ENCODE data around the gene SNX25. TPM values are rescaled to one million over a fixed set of nuclear protein-coding genes. Genes with fewer than 3 reads are reported as not detected.

SNX25 gene
- total and polyA plus RNA-seq, 2 experiments from 2014 or later, result 6.9 to 25.0 TPM

DNA sequence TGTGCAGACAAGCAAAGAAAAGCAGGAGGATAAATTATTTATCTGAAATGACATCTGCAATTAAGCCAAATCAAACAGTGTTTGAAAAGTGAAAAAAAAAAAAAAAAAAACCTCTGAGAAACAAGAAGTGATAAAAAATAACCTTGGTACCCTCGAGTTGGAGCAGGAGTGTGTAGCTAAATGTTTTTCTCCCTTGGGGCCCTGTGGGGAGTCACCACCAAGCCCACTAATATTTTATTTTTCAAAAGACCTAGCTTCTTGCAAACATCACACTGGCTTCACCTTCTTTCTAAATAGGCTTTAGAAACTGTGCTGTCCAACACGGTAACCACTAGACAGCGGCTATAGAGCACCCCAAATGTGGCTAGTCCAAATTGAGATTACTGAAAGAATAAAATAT is 47.7 kb downstream of the SNX25 start (continued):
- no peak for TF ChIP-seq EZH2phosphoT487 (IDR thresholded peaks at IDR 0.05; ENCODE audit: unreplicated experiment)
- no peak for TF ChIP-seq POLR2AphosphoS5 (IDR thresholded peaks at IDR 0.05; ENCODE audit: low read depth)
- no peak for TF ChIP-seq EZH2 (IDR thresholded peaks at IDR 0.05; ENCODE audit: low read depth, unreplicated experiment)
- no peak for TF ChIP-seq NANOG (IDR thresholded peaks at IDR 0.05; ENCODE audit: borderline replicate concordance)
- TF ChIP-seq, protein P1, sequence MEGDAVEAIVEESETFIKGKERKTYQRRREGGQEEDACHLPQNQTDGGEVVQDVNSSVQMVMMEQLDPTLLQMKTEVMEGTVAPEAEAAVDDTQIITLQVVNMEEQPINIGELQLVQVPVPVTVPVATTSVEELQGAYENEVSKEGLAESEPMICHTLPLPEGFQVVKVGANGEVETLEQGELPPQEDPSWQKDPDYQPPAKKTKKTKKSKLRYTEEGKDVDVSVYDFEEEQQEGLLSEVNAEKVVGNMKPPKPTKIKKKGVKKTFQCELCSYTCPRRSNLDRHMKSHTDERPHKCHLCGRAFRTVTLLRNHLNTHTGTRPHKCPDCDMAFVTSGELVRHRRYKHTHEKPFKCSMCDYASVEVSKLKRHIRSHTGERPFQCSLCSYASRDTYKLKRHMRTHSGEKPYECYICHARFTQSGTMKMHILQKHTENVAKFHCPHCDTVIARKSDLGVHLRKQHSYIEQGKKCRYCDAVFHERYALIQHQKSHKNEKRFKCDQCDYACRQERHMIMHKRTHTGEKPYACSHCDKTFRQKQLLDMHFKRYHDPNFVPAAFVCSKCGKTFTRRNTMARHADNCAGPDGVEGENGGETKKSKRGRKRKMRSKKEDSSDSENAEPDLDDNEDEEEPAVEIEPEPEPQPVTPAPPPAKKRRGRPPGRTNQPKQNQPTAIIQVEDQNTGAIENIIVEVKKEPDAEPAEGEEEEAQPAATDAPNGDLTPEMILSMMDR (conservative IDR thresholded peaks at IDR 0.05; ENCODE audit: low read depth in 2 of 2), result no peak
- TF ChIP-seq ZNF331 (CRISPR knock-in tag; IDR thresholded peaks at IDR 0.05; ENCODE audit: low read depth), result no peak
- TF ChIP-seq JUNB (IDR thresholded peaks at IDR 0.05; ENCODE audit: unreplicated experiment), result no peak

DNA sequence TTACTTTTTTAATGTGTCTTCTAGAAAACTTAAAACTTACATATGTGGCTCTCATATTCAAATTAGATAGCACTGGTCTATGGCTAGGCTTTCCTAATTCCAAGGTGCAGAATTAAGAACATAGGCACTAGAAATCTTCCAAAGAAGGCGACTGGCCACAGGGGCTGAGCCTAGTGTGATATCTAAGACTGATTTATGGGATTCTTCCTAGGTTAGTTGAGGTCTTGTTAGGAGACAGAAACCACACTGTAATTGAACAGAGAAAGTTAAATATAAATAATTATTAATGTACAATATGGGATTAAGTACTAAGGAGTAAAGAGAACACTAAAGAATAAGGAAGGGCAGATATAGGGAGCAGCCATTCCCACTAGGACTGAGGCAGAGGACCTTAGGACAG is 48.3 kb downstream of the SNX25 start:
- ATAC-seq, result no peak
- no peak for TF ChIP-seq CREB1 (CRISPR knock-in tag; IDR thresholded peaks at IDR 0.05; ENCODE audit: low read depth)
- TF ChIP-seq JUNB (IDR thresholded peaks at IDR 0.05; ENCODE audit: unreplicated experiment), result no peak
- no peak for TF ChIP-seq ZNF331 (CRISPR knock-in tag; IDR thresholded peaks at IDR 0.05; ENCODE audit: low read depth)
- no peak for TF ChIP-seq ZNF114 (CRISPR knock-in tag; IDR thresholded peaks at IDR 0.05)
- no peak for TF ChIP-seq EZH2 (IDR thresholded peaks at IDR 0.05; ENCODE audit: low read depth, unreplicated experiment)
- TF ChIP-seq, protein P2, sequence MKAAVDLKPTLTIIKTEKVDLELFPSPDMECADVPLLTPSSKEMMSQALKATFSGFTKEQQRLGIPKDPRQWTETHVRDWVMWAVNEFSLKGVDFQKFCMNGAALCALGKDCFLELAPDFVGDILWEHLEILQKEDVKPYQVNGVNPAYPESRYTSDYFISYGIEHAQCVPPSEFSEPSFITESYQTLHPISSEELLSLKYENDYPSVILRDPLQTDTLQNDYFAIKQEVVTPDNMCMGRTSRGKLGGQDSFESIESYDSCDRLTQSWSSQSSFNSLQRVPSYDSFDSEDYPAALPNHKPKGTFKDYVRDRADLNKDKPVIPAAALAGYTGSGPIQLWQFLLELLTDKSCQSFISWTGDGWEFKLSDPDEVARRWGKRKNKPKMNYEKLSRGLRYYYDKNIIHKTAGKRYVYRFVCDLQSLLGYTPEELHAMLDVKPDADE (IDR thresholded peaks at IDR 0.05), result no peak
- no peak for TF ChIP-seq POLR2AphosphoS5 (IDR thresholded peaks at IDR 0.05; ENCODE audit: low read depth)
- TF ChIP-seq, protein P3, sequence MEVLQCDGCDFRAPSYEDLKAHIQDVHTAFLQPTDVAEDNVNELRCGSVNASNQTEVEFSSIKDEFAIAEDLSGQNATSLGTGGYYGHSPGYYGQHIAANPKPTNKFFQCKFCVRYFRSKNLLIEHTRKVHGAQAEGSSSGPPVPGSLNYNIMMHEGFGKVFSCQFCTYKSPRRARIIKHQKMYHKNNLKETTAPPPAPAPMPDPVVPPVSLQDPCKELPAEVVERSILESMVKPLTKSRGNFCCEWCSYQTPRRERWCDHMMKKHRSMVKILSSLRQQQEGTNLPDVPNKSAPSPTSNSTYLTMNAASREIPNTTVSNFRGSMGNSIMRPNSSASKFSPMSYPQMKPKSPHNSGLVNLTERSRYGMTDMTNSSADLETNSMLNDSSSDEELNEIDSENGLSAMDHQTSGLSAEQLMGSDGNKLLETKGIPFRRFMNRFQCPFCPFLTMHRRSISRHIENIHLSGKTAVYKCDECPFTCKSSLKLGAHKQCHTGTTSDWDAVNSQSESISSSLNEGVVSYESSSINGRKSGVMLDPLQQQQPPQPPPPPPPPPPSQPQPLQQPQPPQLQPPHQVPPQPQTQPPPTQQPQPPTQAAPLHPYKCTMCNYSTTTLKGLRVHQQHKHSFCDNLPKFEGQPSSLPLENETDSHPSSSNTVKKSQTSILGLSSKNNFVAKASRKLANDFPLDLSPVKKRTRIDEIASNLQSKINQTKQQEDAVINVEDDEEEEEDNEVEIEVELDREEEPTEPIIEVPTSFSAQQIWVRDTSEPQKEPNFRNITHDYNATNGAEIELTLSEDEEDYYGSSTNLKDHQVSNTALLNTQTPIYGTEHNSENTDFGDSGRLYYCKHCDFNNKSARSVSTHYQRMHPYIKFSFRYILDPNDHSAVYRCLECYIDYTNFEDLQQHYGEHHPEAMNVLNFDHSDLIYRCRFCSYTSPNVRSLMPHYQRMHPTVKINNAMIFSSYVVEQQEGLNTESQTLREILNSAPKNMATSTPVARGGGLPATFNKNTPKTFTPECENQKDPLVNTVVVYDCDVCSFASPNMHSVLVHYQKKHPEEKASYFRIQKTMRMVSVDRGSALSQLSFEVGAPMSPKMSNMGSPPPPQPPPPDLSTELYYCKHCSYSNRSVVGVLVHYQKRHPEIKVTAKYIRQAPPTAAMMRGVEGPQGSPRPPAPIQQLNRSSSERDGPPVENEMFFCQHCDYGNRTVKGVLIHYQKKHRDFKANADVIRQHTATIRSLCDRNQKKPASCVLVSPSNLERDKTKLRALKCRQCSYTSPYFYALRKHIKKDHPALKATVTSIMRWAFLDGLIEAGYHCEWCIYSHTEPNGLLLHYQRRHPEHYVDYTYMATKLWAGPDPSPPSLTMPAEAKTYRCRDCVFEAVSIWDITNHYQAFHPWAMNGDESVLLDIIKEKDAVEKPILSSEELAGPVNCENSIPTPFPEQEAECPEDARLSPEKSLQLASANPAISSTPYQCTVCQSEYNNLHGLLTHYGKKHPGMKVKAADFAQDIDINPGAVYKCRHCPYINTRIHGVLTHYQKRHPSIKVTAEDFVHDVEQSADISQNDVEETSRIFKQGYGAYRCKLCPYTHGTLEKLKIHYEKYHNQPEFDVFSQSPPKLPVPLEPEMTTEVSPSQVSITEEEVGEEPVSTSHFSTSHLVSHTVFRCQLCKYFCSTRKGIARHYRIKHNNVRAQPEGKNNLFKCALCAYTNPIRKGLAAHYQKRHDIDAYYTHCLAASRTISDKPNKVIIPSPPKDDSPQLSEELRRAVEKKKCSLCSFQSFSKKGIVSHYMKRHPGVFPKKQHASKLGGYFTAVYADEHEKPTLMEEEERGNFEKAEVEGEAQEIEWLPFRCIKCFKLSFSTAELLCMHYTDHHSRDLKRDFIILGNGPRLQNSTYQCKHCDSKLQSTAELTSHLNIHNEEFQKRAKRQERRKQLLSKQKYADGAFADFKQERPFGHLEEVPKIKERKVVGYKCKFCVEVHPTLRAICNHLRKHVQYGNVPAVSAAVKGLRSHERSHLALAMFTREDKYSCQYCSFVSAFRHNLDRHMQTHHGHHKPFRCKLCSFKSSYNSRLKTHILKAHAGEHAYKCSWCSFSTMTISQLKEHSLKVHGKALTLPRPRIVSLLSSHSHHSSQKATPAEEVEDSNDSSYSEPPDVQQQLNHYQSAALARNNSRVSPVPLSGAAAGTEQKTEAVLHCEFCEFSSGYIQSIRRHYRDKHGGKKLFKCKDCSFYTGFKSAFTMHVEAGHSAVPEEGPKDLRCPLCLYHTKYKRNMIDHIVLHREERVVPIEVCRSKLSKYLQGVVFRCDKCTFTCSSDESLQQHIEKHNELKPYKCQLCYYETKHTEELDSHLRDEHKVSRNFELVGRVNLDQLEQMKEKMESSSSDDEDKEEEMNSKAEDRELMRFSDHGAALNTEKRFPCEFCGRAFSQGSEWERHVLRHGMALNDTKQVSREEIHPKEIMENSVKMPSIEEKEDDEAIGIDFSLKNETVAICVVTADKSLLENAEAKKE (CRISPR knock-in tag; IDR thresholded peaks at IDR 0.05), result no peak
- no peak for TF ChIP-seq STAT1 (IDR thresholded peaks at IDR 0.05; ENCODE audit: unreplicated experiment)
- TF ChIP-seq, protein P4, sequence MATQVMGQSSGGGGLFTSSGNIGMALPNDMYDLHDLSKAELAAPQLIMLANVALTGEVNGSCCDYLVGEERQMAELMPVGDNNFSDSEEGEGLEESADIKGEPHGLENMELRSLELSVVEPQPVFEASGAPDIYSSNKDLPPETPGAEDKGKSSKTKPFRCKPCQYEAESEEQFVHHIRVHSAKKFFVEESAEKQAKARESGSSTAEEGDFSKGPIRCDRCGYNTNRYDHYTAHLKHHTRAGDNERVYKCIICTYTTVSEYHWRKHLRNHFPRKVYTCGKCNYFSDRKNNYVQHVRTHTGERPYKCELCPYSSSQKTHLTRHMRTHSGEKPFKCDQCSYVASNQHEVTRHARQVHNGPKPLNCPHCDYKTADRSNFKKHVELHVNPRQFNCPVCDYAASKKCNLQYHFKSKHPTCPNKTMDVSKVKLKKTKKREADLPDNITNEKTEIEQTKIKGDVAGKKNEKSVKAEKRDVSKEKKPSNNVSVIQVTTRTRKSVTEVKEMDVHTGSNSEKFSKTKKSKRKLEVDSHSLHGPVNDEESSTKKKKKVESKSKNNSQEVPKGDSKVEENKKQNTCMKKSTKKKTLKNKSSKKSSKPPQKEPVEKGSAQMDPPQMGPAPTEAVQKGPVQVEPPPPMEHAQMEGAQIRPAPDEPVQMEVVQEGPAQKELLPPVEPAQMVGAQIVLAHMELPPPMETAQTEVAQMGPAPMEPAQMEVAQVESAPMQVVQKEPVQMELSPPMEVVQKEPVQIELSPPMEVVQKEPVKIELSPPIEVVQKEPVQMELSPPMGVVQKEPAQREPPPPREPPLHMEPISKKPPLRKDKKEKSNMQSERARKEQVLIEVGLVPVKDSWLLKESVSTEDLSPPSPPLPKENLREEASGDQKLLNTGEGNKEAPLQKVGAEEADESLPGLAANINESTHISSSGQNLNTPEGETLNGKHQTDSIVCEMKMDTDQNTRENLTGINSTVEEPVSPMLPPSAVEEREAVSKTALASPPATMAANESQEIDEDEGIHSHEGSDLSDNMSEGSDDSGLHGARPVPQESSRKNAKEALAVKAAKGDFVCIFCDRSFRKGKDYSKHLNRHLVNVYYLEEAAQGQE (IDR thresholded peaks at IDR 0.05; ENCODE audit: unreplicated experiment), result no peak
- TF ChIP-seq NANOG (IDR thresholded peaks at IDR 0.05; ENCODE audit: borderline replicate concordance), result no peak
- Mint-ChIP-seq H3K9me3 (no peaks in the 10 kb centered on the region), H3K4me1 (peaks cover 27% of the 10 kb centered on the region), H3K27me3 (ENCODE audit: insufficient read depth, low read depth, poor library complexity) (no peaks in the 10 kb centered on the region), H3K36me3 (ENCODE audit: low read depth) (peaks cover 3% of the 10 kb centered on the region; the same call in 1 of the 3 replicates), H3K4me3 (no peak overlapping the region), H3K27ac (no peak overlapping the region)
- Histone ChIP-seq H3K36me3 (ENCODE audit: insufficient read depth) (no peaks in the 10 kb centered on the region), H3K27me3 (ENCODE audit: insufficient read depth) (no peaks in the 10 kb centered on the region), H4K20me1 (replicated peaks; ENCODE audit: insufficient read depth) (no peaks in the 10 kb centered on the region), H3K4me1 (ENCODE audit: insufficient read depth) (0 out of 2 replicates have a peak, but pooled peaks cover 6% of the 10 kb centered on the region), H3K4me3 (no peak overlapping the region), H2AFZ (no peak overlapping the region), H3K4me2 (no peak overlapping the region), H3K79me2 (replicated peaks; ENCODE audit: insufficient read depth) (no peaks in the 10 kb centered on the region), H3F3A (replicated peaks; ENCODE audit: low read depth) (no peaks in the 10 kb centered on the region), H3K9me2 (ENCODE audit: insufficient read depth) (no peaks in the 10 kb centered on the region), H3K27ac (ENCODE audit: low read depth) (no peak overlapping the region)
- DNase-seq (ENCODE audit: low spot score), result no peak

Data from GM23338 (cell line).